Inflammatory macrophage treated with lipopolysaccharide for 1 hour (primary cell): ENCODE measurements around the gene RC3H2.
A peak's percentile ranks its signal among the peaks of the same experiment; 100 is the strongest.

Source experiments
- DNase-seq, 2 donors: peaks; one replicate each; pipeline ENCODE4 v3.0.0-alpha.2; 2020 to 2022

RC3H2 gene, protein sequence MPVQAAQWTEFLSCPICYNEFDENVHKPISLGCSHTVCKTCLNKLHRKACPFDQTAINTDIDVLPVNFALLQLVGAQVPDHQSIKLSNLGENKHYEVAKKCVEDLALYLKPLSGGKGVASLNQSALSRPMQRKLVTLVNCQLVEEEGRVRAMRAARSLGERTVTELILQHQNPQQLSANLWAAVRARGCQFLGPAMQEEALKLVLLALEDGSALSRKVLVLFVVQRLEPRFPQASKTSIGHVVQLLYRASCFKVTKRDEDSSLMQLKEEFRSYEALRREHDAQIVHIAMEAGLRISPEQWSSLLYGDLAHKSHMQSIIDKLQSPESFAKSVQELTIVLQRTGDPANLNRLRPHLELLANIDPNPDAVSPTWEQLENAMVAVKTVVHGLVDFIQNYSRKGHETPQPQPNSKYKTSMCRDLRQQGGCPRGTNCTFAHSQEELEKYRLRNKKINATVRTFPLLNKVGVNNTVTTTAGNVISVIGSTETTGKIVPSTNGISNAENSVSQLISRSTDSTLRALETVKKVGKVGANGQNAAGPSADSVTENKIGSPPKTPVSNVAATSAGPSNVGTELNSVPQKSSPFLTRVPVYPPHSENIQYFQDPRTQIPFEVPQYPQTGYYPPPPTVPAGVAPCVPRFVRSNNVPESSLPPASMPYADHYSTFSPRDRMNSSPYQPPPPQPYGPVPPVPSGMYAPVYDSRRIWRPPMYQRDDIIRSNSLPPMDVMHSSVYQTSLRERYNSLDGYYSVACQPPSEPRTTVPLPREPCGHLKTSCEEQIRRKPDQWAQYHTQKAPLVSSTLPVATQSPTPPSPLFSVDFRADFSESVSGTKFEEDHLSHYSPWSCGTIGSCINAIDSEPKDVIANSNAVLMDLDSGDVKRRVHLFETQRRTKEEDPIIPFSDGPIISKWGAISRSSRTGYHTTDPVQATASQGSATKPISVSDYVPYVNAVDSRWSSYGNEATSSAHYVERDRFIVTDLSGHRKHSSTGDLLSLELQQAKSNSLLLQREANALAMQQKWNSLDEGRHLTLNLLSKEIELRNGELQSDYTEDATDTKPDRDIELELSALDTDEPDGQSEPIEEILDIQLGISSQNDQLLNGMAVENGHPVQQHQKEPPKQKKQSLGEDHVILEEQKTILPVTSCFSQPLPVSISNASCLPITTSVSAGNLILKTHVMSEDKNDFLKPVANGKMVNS

DNA sequence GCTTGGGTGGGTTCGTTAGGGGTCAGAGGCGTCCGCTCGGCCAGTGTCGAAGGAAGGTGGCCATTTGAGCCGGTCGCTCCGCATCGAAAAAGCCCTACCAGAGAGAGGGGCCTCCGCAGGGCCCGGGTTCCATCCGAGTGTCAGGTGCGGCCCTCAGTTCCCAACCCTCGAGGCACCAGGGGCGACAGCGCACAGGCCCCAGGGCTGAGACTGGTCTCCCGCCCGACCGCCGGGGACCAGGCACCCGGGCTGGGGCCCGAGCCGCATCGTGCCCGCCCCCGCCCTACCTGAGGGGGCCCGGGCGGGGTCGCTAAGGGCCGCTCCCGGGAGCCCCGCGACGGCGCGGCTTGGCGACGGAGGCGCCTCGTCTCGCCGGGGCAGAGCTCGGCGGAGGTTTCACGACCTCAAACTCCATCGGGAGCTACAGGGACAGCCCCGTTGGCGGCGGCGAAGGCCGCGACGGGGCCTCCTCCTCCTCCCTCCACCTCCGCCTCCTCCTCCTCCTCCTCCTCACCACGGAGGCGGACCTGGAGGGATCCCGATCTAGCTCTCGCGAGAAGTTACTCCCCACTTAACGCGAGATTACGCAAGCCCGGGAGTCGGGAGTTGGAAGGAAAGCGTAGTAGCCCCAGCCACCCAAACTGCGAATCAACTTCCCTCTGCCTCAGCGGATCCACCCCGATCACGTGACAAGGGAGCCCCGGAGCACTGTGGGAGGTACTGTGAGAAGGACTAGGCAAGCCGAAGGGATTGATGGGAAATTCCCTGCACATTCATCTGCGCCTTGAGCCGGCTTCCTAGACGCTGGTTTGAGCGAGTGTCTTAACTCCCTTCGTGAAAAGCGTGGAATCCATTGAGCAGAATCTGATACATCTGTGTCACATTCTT, at the start of gene RC3H2:
RC3H2 (minus strand) TSS at position 537 of the 888 bp plus-strand sequence. CDS start 7,850 bp downstream, outside the sequence.
- DNase-seq: peak; percentile 99

DNA sequence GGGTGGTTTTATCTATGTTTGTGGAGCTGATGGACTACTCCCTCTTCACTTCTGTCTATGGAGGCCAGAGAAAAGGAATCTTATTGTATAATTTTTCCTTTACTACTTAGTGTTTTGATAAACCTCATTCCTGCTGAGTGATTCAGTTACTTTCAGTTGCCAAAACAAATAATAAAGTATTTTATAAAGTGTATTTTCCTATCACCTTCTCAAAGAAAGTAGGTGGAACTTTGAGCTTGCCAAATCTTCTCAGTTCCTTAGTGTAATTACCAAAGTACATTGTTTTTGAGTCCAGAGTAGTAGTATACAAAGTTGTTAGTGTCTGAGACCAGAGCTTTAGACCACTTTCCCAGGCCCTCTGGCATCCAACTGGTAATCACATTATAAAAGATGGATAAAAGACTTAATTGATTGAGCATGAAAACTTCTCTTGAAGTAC, 49.1 kb upstream of the RC3H2 start:
- no peak for DNase-seq

DNA sequence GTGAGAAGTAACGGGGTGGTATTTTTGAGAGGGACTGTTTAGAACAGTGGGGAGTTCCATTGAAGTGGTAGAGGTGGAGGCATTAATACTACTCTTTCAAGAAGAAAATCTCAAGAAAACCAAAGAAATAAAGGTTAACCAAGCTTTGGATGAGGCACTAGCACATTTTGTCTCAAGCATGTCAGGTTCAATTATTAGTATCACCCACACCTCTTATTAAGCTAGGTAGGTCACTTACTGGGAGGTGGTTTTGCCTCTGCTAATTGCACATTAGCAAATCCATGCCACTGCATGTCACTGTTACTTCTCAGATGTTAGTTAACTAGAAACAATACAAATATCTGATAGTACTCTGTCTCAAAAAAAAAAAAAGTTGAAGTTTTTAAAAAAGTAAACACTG, 45.9 kb upstream of the RC3H2 start:
- no peak for DNase-seq

DNA sequence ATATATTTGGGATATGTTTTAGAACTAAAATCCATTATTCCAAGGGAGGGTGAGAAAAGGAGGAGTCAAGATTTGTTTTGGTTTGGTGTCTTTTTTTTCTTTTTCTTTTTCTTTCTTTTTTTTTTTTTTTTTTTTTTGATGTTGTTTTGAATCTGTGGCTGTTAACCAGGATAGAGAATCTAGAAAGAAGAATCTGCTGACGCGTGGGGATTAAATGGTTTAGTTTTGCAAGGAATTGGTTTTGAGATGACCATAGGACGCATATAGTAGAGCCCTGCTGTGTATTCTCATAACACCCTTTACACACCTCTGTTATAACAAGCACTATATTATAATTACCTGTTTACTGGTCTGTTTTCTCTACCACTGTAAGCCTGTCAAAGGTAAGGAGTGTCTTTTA, 45.1 kb upstream of the RC3H2 start:
- DNase-seq: no peak

DNA sequence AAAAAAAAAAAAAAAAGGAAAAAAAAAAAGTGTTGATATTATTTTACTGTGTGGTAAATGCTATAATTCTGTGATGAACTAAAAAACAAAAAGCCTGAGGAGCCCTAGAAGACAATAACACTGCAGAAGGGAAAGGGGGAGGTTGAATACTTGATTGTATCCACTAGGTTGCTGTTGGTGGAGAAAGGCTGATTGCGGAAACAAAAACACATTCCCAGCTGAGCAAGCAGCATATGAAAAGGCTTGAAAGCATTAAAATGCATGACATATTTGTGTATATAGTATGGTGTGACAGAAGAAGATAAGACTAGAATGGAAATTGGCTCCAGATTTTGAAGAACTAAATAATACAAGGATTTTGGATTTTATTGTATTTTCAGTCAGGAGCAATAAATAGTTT, 44.5 kb upstream of the RC3H2 start:
- no peak for DNase-seq

DNA sequence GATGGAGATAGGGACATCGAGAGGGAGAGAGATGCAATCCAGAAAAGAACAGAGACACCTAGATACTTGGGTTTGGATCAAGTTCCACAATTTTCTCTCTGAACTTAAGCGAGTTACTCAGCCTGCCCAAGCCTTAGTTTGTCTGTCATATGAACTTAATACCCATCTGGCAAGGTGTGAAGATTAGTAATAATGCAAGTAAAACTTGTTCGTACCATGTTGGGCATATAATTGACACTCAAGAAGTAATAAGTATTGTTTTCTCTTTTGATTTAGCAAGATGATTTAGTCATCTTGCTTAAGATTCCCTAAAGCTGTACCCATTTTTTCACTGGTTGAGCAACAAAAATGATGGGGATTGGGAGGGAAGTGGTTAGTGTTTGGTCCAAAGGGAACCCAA, 43.2 kb upstream of the RC3H2 start:
- DNase-seq: no peak

DNA sequence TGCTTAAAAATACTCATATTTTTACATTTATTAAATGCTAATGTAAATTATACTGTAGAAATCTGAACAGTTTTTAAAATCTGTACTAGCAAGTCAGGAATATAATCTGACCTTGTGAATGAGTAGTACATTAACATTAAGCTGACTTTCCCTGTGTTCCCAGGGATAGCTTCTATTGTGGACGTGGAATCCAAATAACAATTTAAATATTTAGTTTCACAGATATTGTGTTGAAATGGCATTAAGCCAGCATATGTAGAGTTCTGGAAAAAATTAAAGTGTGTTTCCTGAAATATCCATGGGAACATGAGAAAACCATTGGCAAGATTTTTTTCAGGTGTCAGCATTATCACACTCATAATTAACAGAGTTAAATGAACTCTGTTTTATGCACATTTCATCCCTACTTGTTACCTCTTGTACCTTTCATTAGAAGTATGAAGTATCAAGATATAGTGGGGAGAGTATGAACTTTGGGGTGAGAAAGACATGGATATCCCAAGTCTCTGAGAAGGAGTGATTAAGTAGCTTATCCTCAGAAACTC, 41.4 kb upstream of the RC3H2 start:
- no peak for DNase-seq

DNA sequence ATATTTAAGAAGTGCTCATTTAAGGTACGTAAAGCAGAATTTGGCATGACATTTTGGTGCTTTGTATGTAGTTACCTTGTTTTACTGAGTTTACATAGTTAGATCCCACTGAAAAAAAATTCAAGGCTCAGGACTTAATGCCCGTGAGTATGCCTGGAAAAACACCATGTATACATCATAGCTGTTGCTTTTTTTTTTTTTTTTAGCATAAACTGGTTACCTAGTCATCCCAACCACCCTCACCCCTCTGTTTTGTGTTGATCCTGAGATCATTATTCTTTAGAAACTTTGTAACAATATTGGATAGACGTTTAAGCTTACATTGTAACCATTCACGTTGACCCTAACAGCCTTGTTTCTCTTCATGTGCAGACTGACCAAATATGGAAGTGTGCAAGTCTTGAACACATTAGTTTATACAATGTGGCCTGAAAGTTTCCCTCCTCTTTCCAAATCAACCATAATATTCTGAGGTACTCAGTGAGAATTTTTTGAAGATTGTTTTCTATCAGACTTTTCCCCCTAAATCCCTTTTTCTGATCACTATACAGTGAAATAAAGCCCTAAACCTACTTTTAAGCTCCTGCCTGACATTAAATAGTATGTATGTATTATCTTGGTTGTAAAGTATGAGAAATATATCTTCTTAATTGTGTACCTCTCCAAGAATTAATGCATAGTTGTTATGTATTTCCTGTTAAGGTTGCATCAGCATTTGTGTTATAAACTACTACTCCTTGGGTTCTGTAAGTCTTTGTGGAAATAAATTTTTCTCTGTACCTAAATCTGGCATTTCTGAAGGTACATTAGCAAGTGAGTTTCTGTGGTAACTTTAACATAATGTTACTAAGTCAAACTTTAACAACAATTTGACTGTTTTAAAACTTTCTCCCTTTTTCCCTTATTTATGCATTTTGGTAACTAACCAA, 40.1 kb upstream of the RC3H2 start:
- no peak for DNase-seq

DNA sequence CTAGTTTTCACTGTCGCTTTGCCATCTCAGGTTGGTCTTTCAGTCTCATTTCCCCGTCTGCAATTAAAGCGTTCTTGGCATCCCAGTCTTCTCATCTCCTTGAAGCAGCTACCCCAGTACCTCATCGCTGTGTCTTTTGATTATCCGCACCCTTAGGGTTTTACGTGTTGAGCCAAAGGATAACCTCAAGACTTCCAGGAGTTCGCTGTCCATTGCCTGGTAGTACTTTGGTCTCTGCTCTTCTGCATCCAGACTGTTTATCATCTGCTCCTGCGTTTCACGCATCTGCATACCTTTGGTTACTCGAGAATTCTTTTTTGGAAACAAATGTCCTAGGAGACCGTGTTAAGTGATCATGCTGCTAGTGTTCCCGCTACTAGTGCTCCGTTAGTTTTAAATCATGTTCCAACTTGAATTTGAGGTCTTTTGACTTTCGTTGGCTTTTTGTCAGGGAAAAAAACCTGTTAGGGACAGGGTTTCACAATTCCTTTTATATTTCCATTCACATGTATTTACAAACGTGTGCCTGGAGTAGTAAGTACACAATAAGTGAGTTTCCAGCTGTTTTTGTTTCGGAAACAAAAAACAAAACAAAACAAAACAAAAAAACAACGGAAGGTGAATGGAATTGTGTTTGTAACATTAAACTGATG, 36.5 kb upstream of the RC3H2 start:
- DNase-seq: no peak

DNA sequence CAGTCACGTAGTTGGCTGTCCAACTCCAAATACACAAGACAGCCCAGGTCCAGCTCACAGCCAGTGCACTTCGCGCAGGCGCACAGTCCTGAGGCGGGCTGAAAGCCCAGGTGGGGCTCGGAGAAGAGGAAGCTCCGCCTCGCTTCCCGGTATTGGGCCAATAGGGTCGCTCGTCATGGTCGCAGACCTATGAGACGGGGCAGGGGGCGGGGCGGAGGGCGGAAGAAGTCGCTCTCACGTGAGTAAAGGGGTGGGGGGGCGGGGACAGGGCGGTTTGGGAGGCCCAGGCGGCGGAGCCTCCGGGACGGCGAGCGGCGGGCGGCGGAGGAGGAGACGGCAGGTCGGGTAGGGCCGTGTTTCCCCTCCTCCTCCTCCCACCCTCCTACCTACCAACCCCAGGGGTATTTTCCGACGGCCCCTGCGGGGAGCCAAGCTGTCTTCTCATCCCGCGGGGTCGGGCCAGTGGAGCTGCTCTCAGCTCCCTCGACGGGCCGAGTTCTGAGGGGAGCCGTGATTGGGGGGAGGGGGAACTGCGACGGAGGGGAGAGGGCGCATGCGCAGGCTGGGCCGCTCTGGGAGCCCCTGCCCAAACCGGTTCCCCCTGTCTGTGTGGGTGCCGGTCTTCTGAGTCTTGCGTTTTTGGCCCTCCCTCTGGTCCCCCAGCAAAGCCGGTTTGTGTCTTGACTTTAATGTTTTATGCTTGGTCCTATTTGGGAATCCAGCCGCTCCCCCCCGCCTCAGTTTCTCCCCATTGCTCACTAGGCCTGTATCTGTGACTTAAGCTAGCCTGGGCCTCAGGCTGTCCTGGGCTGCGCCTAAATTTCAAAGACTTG, 35.8 kb upstream of the RC3H2 start, which contains the start of gene RABGAP1:
RABGAP1 (plus strand) TSS at position 272 of the 833 bp plus-strand sequence. CDS start 16,040 bp downstream, outside the sequence.
- peak; percentile 97 for DNase-seq

DNA sequence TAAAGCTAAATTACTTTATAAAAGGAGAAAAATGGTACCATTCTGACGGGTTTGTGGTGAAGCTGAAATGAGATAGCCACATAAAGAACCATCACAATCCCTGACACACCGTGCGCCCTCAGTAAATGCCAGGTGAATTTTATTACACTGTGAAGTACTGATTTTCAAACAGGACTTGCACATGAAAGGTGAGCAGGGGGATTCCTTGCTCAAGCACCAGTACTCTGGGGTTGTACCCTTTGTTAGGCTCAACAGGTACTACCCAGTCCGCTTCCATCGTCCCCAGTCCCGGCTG, 35.2 kb upstream of the RC3H2 start:
- DNase-seq: no peak

DNA sequence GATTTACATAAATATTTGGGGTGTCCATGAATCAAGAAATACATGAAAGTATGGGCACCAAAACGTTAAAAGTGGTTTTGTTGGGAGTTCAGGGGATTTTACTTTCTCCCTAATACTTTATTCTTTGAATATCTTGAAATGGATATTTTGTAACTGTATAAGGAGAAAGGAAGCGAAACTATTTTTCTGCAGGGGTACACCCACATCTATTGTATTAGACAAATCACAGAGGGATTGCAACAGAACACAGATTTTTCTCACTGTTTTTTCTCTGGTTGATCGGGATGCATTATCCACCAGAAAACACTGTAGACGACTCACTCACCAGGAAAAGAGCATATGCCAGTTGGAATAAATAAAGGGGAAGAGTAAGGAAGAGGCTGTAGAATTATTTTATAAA, 34.4 kb upstream of the RC3H2 start:
- DNase-seq: peak; percentile 68 to 76

DNA sequence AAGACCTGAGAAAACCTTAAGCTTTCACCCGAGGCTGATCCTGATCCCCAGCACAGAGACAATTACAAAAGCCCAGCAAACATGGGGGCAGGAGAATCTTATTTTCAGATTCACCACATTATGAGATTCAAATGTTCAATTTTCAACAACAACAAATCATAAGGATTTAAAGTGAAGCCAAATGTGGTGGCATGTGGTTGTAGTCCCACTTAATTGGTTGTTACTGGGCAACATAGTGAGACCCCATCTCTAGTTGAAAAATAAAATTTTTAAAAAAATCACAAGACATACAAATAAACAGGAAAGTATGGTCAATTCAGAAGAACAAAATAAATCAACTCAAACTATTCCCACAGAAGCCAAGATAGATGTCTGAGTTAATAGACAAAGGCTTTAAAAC, 31.7 kb upstream of the RC3H2 start:
- no peak for DNase-seq

DNA sequence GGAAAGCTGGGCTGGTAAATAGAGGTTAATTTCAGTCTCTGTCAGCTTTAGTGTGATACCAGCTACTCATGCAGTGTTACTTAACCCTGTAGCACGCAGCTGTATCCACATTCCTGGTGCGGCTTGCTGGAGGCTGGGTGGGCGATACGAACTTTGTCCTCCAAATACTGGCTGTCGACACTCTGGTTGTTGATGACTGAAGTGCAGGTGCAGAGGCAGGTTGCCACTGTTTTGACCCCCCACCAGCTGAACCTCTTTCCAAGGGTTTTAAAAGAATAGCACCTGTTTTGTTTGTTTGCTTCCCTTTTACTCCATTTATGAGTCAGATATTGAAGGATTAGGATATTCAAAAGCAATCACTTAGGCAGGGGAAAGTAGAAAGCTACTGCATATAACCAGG, 31.3 kb upstream of the RC3H2 start:
- no peak for DNase-seq

DNA sequence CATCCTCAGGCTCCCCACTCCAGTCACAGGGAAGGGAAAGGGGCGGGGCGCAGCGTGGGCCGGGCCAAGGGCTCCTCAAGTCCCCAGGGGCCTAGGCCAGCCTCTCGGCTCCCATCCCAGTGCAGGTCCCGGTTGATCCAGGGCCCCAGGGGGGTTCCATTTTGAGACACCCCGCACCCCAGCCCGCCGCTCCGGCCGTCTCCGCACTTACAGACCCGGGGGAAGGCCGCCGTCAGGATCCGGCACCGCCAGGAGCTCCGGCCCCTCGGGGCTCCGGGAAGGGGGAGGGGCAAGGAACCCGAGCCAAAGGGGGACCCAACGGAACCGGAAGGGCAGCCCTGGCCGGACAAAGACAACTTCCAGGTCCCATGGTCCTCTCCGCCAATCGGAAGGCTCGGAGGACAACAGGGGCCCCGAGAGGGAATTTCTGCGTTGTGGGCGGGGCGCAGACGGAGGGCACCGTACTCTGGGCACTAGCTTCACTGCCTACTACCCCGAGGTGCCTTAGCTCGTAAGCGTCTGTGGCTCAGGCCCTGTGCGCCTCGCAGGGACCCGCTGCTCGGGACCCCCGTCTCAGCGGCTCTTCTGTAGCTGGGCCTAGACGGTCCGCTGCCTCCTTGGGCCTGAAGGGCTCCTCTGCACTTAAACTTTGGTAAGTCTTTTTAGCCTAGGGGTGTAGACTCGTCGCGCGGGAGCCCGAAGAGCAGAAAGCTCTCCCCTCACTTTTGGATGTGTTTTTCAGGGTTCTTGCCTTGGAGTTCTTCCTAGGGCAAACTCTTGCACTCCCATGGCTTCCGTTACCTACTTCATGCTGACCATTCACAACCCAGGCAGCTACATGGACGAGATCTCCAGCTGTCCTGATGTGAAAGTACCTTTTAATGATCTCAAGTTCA, 26.3 kb upstream of the RC3H2 start, which contains the start of gene ZBTB26:
ZBTB26 (minus strand) TSS at position 287 of the 896 bp plus-strand sequence. CDS start 11,578 bp downstream, outside the sequence.
- peak; percentile 93 to 94 for DNase-seq

DNA sequence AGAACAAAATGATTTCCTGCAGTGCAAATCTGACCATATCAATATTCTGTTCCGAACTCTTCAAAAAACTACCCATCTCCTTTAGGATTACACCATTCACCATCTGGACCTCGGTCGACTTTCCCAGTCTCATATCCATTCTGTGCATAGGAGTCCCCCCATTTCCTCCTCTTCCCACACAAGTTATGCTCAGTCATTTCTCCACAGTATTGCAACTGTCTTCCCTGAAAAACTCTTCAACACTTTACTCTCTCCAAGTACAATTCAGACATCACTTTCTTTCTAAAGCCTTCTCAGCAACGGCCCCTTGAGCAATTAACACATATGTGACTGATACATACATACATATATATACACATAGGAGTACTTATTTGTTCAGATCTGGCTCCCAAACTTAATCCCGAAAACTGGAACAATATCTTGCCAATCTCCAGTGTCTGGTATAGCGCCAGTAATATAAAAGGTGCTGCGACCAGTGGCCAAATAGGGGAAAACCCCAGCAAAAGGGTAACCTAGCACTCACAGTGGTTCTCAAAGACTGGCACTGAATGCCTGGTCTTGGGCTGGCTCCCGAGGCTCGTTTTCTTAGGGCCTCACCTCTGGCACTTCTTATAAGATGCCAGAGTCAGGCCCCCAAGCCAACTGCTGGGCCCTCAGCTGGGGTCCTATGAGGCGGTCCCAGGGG, 25.5 kb upstream of the RC3H2 start:
- peak in 1 of 2 donors; percentile 51 for DNase-seq

DNA sequence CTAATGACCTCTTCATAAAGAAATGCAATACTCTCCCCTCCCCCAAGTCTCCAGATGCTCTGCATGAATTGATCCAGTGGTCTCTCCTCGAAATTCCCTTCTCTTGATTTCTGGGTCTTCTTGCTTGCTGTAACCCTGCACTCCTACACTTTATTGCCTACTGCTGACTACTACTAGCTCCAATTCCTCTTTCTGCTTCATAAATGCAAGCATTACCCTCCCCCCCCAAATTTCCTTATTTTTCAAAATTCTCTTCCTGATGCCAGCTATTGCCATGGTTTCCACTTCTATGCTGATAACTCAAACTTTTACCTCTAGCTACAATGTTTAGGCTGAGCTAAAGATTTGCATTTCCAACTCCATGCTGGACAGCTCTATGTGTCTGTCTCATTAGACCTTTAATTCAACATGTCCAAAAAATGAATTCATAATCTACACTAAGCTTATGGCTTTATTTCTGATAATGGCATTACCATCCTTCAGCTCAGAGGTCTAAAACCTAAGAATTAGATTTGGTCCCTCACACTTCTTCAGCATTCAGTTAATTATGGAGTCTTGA, 24.7 kb upstream of the RC3H2 start:
- peak; percentile 67 to 70 for DNase-seq
